ENCODE data around the gene SRI.

DNA sequence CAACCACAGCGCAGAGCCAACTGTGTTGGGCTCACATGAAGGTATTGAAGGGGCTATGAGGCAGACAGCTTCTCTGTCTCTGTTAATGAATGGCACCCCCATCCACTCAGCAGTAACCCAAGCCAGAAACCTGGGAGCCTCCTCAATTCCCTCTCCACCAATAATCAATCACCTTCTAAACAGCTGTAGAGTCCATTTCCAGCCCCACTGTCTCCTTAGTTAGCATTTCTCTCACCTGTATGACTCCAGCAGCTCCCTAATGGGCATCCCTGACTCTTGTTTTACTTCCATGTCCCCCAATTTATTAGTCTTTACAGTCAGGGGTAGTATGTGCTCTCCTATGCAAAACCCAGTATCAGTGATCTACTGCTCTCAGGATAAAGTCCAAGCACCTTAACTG is 6.9 kb downstream of the SRI start:
- TF ChIP-seq GATA2 (IDR thresholded peaks at IDR 0.05; ENCODE audit: low read depth, low read length) (no peak), GATA3 (IDR thresholded peaks at IDR 0.05; ENCODE audit: low read depth, low read length) (no peak)
